Activated CD8-positive, alpha-beta memory T cell treated with anti-CD3 and anti-CD28 coated beads for 48 hours (primary cell): ENCODE measurements around the gene SKI.

Source experiments
- DNase-seq, 3 experiments: peaks; one replicate each; pipeline ENCODE4 v3.0.0-alpha.2; 2020; ENCODE audit warnings: low read depth in 2 of 3, low spot score in 2 of 3

The SKI gene

DNA sequence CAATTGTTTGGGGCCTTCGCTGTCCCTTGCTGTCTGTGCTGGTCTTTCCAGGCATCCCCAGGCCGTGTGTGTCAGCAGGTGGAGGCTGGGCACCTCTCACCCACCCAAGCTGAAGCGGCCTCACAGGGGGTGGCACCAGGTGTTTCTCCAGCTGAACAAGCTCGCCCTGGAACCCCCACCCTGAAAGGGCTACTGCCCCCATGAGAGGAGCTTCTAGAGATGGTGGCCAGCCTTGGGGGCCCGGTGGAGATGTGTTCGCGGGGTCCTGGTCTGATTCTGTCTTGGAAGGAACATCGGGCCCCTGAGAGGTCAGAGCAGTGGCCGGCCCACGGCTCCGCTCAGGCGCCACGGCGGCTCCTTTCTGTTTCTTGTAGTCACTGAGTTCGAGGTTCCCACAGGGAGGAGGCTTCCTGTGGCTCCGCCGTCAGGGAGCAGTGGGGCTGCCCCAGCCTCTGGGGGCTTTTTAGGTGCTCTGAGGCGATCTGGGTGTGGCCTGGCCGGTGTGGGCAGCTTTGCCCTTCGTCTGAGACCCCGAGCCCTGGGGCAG, 46.9 kb downstream of the SKI start:
- no peak for DNase-seq

DNA sequence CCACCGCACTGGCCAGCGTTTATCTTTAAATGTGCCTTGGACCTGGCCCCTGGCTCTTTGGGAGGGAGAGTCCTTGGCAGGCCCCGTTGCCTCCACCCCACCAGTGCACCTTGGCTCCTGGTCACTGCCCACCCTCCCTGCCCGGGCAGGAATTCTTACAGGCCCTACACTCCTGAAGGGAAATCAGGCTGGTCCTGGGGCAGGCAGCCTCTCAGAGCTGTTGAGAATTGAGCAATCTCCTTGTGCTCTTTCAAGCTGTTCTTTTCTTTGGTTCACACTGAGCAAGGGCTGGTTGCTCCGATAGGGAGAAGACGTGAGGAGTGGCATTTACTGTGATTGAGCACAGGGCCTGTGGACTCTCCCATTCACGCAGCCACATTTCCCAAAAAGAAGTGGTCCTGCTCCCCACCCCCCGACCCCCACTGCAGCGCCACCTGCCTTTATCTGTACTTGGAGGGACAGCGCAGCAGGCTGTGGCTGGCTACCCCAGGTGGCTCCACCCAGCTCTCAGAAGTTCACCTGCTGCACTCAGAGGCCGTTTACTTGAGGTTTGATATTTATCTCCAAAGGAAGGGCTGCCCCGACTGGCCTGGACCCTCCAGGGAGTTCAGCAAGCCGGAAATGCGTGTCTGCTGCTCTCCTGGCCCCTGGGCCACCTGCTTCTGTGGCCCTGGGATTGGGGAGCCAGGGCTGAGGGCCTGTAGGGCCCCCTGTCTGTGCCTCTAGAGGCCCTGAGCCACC, 47.8 kb downstream of the SKI start:
- no peak for DNase-seq

DNA sequence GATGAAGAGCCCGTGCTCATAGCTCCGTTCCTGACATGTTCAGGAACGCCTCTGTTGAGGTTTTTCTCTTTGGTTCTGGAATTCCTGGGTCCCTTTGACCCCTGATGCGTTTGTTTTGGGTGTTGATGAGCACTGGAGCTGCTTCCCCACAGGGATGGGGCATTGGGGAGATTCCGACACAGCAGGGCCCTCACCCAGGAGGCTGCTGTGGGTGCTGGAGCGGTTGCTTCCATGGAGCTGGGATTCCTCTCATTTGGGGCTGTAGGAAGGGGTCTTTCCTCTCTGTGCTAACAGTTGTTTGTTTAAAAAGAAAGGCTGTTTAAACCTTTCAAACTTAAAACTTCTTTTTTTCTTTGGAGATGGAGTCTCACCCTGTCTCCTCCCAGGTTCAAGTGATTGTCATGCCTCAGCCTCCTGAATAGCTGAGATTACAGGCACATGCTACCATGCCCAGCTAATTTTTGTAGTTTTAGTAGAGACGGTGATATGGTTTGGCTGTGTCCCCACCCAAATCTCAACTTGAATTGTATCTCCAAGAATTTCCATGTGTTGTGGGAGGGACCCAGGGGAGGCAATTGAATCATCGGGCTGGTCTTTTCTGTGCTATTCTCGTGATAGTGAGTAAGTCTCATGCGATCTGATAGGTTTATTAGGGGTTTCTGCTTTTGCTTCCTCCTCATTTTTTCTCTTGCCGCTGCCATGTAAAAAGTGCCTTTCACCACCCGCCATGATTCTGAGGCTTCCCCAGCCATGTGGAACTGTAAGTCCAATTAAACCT, 48.9 kb downstream of the SKI start:
- DNase-seq: no peak

DNA sequence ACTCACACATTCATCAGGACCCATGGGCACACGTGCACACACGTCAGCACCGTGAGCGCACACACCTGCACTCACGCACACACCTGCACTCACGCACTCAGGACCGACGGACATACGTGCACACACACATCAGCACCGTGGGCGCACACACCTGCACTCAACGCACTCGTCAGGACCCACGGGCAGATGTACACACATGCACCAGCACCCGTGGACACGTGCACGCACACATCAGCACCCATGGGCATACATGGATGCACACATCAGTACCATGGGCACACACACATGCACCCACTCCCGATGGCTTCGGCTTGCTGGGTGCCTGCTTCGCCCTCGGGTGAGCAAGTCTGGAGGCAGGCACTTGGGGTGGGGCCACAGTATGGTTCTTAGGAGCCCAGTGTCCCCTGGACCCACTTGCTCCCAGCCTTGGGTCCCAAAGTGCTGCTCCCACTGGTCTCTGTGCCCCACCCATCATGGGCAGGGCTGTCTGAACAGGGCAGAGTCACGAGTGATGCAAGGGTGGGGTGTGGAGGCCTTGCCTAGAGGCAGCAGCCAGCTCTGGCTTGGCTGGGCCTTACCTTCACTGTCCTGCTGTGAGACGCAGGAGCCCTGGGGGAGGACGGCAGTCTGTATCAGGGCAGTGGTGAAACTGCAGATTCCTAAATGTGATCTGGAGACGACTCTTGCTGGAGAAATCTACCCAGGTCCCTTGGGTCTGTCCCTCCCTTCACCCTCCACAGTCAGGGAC, 49.8 kb downstream of the SKI start:
- no peak for DNase-seq

DNA sequence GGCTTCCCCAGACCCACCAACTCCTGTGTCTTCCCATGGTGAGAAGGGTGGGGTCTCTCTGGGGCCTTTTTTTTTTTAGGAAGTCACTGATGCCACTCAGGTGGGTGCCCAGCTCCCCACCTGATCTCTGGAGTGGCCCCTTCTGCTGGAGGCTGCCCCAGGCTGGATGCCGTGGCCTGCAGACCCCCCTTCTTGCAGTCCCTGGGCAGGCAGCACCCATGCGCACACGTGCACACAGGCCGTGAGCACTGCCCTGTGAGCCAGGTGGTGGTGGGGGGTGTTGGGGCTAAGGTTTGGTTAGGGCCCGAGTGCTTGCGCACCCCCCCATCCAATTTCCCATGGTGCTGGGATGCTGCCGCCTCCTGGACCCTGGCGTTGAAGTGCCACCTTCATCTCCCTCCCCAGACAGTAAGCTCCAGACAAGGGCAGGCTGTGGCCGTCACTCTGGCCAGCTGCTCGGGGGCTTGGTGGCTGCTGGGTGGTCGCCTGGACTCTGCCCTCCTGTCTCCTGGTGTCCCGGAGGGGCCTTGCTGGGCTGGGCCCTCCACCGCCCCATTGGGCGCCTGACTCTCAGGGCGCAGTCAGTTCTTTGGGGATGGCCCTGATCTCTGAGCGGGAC, 50.6 kb downstream of the SKI start:
- DNase-seq: no peak

DNA sequence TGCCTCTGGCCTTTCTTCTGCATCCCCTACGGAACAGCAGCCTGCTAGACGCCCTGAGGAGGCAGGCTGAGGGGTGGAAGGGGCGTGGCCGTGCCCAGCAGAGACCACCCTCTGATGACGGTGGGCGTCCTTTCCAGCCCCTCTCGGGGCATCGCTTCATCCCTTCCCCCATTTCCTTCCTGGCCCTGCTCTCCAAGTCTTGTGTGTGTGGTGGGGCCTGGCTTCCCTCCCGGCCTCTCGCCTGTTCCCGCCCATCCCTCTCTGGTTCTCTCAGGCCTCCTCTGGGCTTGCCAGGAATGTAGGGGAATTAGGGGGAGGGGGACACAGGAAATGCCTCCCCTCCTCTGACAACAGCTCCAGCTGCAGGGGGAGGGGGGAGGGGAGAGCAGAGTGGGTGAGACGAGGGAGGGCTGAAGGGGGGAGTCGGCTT, 51.1 kb downstream of the SKI start:
- DNase-seq: no peak

DNA sequence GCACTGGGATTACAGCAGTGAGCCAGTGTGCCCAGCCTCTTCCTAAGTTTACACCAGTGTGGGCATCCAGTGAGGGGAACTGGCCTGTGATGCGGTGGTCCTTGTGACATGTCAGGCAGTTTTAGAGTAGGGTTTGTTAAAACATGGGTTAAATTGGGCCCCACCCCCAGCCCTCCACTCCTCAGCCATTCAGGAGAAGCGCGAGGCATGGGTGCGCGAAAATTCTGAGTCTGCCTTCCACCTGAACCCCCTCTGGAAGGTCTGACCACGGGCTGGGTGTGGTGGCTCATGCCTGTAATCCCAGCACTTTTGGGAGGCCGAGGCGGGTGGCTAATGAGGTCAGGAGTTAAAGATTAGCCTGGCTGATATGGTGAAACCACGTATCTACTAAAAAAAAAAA, 51.7 kb downstream of the SKI start:
- DNase-seq: no peak

DNA sequence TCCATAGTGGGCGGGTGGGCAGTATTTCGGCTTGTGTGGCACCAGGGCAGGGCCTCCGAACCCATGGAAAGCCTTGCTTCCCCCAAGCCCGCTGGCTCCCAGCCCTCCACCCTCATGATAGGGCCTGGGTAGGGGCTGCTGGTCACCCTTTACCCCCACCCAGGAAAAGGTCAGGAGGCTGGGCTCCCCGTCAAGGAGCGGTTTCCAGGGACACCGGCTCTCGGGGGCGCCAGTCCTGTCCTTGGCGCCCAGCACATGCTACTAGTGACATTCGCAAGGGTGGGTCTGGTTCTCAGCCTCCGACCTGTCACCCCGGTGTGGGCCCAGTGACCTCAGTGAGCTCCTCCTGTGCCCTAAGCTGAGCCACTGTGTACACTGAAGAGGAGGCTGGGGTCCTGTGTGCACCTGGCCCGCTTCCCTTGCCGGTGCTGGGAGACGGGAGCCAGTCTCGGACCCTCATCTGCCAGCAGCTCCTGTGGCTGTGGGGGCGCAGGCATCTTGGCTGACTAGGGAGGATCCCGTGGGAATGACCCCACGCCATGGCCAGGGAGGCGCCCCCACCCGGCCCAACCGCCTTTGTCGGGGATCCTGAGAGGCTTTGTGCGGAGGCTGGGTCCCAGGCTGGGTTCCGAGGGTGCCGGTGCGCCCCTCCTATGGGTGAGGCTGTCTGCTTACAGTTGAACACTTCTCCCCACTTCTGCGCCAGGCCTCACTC, 54.6 kb downstream of the SKI start:
- no peak for DNase-seq

DNA sequence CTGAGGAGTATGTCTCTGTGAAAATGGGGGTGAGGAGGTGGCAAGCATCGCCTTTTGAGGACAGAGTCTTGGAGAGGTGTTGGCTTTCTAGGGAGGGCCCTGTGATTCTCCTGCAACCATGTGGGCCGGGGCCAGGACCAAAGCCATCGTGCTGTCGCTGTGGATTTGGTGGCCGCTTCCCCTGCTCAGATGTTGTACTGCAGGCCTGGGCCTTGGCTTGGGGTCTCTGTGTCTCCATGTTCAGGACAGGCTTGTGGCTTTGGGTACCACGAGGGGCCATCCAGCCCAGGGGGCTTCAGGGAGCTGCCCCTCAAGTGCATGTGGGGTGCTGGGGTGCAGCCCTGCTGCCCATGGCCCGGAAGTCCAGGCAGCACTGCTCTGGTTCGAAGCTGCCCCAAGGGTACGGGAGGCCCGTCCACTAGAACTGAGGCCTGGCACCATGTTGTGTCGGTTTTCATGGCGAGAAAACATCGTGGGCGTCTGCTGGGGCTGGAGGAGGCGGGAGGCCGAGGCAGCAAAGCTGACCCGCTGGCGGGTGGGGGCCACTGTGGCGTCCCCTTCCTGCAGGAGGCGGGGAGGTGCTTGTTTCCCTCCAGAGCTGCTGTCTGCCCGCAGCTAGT, 55.4 kb downstream of the SKI start:
- no peak for DNase-seq

DNA sequence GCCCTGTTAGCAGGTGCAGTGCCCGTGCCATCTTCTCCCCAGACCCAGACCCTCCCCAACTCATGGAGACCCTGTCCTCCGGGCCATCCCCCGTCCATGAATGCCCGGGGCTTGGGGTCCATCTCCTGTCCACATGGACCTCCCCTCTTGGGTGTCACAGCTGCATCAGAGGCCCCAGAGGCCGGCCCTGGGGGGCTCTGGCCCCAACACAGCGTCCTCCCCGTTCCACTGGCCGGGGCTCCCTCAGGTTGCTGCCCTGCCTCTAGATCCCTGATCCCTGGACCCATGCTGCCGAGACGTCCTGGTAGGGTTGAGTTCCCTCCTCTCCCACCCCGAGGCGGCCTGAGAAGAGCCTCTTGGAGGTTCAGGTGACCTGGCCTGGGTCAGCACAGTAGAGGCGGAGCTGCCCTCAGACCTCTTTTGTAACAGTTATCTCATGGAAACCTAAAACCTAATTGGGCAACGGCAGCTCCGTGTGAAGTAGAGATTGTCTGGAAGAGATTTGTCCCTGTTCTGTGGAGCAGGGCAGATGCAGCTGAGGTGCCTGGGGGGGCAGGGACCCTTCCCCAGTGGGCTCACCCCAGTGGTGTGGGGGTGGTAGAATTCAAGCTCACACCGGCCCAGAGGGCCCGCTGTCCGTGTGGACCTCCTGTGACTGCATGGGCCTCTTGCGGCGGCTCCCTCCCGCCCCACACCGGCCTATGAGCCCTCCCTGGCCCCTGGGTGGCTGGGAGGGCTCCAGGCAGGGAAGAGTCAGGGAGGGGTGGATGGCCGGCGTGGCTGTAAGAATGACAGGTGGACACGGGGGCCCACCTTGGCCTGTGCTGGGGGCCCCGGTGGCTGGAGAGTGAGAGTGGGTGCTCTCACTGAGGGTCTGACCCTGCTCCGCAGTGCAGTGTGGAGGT, 56.1 kb downstream of the SKI start:
- no peak for DNase-seq

DNA sequence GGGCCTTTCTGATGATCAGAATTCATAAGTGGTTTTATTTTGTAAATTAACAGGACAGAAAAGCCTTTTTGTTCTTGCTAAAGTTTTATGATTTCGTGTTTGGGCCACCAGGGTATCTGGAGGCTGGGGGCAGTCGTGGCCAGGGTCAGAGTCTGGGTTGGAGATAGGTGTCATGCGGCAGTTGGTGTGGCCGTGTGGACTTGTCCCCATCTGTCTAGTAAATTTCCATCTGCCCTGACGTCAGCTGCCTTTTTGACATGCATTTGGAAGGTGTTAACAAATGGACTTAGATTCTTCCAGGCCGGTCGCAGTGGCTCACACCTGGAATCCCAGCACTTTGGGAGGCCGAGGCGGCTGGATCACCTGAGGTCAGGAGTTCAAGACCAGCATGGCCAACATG, 56.8 kb downstream of the SKI start:
- no peak for DNase-seq

DNA sequence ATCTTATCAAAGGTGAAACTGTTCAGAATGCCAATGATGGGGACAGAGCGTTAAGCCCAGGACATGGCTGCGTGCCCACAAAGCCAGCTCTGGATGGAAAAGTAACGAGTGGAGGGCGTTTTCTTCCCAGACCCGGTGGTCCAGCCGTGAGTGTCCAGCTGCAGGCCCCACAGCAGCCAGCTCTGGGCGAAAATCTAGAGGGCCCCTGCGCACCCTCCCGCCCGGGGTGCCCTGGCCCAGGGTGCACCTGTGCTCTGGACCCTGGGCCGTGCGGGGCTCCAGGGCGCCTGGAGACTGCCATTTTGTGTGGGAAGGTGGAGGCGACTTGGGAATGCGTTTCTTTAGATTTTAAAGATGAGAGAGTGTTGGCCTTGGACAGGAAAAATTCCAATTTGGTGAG, 58.8 kb downstream of the SKI start:
- no peak for DNase-seq

DNA sequence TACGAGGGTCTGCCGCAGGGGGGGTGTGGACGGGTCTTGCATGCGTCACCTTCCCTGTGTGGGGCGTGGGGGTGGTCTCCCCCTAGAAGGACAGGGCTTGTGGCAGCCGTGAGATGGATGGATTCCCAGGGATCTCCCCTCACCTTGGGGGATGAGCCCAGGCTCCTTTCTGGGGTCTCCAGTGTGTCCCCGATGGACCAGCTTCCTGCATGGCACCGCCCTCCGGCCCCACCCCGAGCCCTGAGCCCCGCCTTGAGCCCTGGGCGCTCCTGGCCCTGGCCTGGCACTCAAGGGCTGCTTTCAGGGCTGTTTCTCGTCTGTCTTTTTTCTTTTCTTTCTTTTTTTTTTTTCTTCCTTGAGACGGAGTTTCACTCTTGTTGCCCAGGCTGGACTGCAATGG, 59.5 kb downstream of the SKI start:
- no peak for DNase-seq

DNA sequence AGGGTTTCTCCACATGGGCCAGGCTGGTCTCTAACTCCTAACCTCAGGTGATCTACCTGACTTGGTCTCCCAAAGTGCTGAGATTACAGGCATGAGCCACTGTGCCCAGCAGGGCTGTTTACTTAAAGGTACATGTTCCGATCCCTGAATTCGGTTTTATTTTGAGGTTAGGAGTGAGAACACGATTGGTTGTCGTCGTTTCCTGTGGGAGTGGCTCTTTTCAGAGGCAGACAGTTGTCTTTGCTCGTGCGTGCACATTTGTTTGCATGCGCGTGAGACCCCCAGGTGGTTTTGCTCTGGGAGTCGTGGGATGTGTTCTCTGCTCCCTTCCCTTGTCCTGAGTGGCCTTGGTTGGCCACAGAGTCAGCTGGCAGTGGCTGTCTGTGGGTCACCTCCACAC, 60.2 kb downstream of the SKI start:
- DNase-seq: no peak

DNA sequence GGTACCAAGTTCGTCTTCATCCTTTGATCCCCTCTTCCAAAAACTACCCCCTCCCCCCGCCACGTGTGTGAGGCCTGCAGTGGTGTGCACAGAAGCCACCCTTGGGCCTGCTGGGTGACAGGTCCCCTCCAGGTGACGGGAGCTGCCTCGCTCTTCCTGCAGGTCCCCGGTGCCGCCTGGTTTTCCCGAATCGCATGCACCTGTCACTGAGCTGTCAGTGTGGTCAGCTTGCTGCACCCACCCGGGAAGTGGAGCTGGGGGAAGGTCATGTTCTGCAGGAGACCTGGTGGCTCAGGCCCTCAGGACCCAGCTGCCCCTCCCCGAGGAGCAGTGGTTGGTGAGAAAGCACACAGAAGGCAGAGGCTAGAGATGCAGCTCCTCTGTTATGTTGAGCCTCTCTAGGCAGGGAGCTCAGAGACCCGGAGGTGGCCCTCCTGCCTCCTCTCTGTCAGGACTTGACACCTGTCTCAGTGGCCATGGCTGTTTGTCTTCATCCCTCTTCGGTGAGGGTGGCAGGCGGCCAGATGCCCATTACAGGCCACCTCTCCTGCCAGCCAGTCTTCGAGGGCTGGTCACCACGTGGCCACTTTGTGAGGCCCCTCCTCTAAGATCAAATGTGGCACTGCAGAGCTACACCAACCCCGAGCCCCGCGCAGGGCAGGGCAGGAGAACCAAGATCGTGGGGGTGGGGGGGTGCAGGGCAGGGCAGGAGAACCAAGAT, 60.9 kb downstream of the SKI start:
- no peak for DNase-seq

DNA sequence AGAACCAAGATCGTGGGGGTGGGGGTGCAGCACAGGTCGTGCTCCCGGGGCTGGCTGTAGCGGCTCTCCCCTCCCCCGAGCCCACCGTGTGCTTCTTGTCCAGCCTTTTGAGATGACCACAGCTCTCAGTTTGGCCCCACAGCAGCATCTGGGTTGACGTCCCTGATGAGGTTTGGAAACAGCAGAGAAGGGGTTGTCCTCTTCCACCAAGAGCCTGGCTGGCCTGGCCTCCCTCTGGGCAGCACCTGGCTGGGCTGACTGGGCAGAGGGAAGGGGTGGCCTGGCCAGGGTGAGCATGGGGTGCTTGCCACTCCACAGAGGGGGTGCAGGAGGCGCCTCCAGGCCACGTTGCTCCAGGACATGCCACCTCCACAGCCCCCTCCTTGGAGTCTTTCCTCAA, 61.5 kb downstream of the SKI start:
- DNase-seq: no peak

DNA sequence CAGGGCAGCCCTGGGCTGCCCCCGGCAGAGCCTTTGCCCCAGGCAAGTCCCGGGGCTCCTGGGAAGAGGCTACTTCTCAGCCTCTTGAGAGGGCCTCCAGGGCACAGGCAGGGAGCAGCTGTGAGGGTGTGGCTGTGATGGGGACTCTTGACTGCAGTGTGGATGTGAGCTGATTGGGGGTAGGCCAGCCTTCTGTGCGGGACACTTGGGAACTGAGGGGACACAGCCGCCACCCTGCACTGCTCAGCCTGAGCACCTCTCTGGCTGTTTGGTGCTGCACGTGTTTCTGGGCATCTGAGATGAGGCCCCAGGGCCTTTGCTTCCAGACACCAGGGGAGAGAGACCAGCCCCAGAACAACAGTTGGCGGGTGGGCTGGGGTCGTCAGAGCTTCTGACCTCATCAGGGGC, 62.1 kb downstream of the SKI start:
- DNase-seq: peak in 1 of 3 experiments; percentile 23
